ENCODE results near the gene BLOC1S3. TPM values are rescaled to one million over a fixed set of nuclear protein-coding genes. Genes with fewer than 3 reads are reported as not detected.
A peak's percentile ranks its signal among the peaks of the same experiment; 100 is the strongest.

Gene BLOC1S3
- total and polyA plus RNA-seq, 10 donors = 5.0 to 31.7 (median 16.4) TPM

GRCh38 chr19:45216667-45217066 lies 38.1 kb downstream of the BLOC1S3 start:
- DNase-seq = no peak
- WGBS, 5 donors = 74 to 86% (median 82%) methylated on average over 6 of the region's 6 CpGs
- H3K4me1 ChIP-seq = peaks cover 4 to 72% (median 27%) of the 10 kb centered on the region in 6 donors
- H3K9me3 ChIP-seq = no peaks in the 10 kb centered on the region
- intact Hi-C loops (cut with DNase I; ENCODE audit: low total_unique reads) = no loop called here
- H3K4me3 ChIP-seq = no peak overlapping the region
- peaks cover 0 to 58% (median 11%) of the 10 kb centered on the region in 7 donors for H3K27me3 ChIP-seq (replicated peaks in 1 of 7)
- no peak for TF ChIP-seq POLR2AphosphoS5 (IDR thresholded peaks at IDR 0.05)
- no peak for TF ChIP-seq POLR2A (IDR thresholded peaks at IDR 0.05)
- TF ChIP-seq CTCF (IDR thresholded peaks at IDR 0.05 in 8 of 11, conservative IDR thresholded peaks at IDR 0.05 in 3 of 11) = no peak
- H3K36me3 ChIP-seq = no peaks in the 10 kb centered on the region
- H3K27ac ChIP-seq = peak overlapping the region in 2 of 8 donors; percentile 71

- TF ChIP-seq POLR2A (IDR thresholded peaks at IDR 0.05) = no peak
- no peak for TF ChIP-seq CTCF (IDR thresholded peaks at IDR 0.05 in 8 of 11, conservative IDR thresholded peaks at IDR 0.05 in 3 of 11)
- no peak for TF ChIP-seq POLR2AphosphoS5 (IDR thresholded peaks at IDR 0.05)
- intact Hi-C loops (cut with DNase I; ENCODE audit: low total_unique reads) = no loop called here
- DNase-seq = no peak
- H3K36me3 ChIP-seq = no peaks in the 10 kb centered on the region
- H3K4me1 ChIP-seq = peaks cover 4 to 65% (median 24%) of the 10 kb centered on the region in 6 donors
- H3K27ac ChIP-seq = peak overlapping the region in 1 of 8 donors; percentile 9
- 39 to 60% (median 49%) methylated on average over 19 to 46 of the region's 46 CpGs for WGBS, 5 donors
- no peak overlapping the region for H3K4me3 ChIP-seq
- H3K9me3 ChIP-seq = no peaks in the 10 kb centered on the region
- H3K27me3 ChIP-seq (replicated peaks in 1 of 7) = peaks cover 0 to 52% (median 11%) of the 10 kb centered on the region in 7 donors
These were observed 38.8 kb downstream of the BLOC1S3 start for GRCh38 chr19:45217193-45217956.

GRCh38 chr19:45217957-45218334 lies 39.4 kb downstream of the BLOC1S3 start:
- H3K27me3 ChIP-seq (replicated peaks in 1 of 7) = peaks cover 0 to 52% (median 11%) of the 10 kb centered on the region in 7 donors
- no peaks in the 10 kb centered on the region for H3K36me3 ChIP-seq
- H3K9me3 ChIP-seq = no peaks in the 10 kb centered on the region
- no peak overlapping the region for H3K4me3 ChIP-seq
- peaks cover 4 to 61% (median 21%) of the 10 kb centered on the region in 6 donors for H3K4me1 ChIP-seq
- intact Hi-C loops (cut with DNase I; ENCODE audit: low total_unique reads) = no loop called here
- WGBS, 5 donors = 77 to 83% (median 78%) methylated on average over 14 of the region's 14 CpGs
- H3K27ac ChIP-seq = peak overlapping the region in 1 of 8 donors; percentile 9
- DNase-seq = no peak
- TF ChIP-seq POLR2A (IDR thresholded peaks at IDR 0.05) (no peak), CTCF (IDR thresholded peaks at IDR 0.05 in 8 of 11, conservative IDR thresholded peaks at IDR 0.05 in 3 of 11) (no peak), POLR2AphosphoS5 (IDR thresholded peaks at IDR 0.05) (no peak)

- TF ChIP-seq POLR2A (IDR thresholded peaks at IDR 0.05) = no peak
- no peak for TF ChIP-seq POLR2AphosphoS5 (IDR thresholded peaks at IDR 0.05)
- TF ChIP-seq CTCF (IDR thresholded peaks at IDR 0.05 in 8 of 11, conservative IDR thresholded peaks at IDR 0.05 in 3 of 11) = no peak
- intact Hi-C loops (cut with DNase I; ENCODE audit: low total_unique reads) = no loop called here
- no peak for DNase-seq
- Histone ChIP-seq H3K27ac (no peak overlapping the region), H3K4me3 (no peak overlapping the region), H3K36me3 (no peaks in the 10 kb centered on the region), H3K4me1 (peaks cover 4 to 57% (median 19%) of the 10 kb centered on the region in 6 donors), H3K9me3 (no peaks in the 10 kb centered on the region), H3K27me3 (replicated peaks in 1 of 7) (peaks cover 0 to 52% (median 11%) of the 10 kb centered on the region in 7 donors)
- 59 to 68% (median 61%) methylated on average over 4 of the region's 4 CpGs for WGBS, 5 donors
These were observed 39.8 kb downstream of the BLOC1S3 start for GRCh38 chr19:45218426-45218825.

Measured in spleen (tissue), 11 donors.